GM21381 (cell line): Measurements from ENCODE around the gene ZFAND3.

Experiments
- ATAC-seq: cut with Tn5 transposase; IDR thresholded peaks from one replicate; pipeline ENCODE4 v1.9.1; 2021; ENCODE audit warnings: mild to moderate bottlenecking, moderate library complexity; ENCODE audit not compliant: unreplicated experiment

ZFAND3 gene

DNA sequence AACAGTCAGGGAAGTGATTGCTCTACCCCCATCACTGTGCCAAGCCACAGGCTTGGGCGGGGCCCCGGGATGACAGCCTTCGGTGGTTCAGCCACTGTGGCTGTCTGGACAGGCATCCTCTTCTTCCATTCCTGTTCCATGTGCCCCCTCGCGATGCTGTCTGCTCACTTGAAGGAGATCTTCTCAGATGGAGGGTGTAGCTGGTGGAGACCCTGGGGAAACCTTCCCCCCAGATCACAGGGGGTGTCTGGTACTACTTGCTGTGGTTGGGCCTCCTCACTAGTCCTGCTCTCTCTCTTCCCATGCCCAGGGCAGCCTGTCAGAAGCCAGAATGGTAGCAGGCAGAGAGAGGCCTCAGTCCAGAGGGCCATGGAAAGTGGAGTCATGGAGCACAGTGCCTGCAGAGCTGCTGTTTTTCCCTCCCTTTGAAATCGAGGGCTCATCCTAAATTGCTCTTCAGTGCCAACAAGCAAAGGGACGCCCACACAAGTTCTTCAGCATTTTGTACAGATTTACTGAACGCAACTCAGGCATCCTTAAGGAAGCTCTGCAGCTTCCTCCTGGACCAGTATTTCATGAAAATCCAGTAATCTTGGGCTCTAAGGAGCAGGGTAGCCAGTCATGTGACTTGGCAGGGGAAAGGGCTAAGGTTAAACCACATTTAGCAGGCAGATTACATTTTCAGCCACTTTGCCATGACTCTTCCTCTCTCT lies 326.6 kb downstream of the ZFAND3 start:
- no peak for ATAC-seq

DNA sequence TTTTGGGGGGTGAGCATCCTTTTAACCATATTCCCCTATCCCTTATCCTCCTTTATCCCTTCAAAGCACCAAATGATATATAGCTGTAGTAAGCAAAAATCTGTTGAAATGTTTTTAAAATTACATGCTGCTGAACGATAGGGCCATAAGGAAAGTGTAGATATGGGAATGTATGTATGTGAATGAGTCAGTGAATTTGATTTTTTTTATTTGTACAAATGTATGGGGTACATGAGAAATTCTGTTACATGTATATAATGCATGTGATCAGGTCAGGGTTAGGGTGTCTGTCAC lies 327.2 kb downstream of the ZFAND3 start:
- no peak for ATAC-seq

DNA sequence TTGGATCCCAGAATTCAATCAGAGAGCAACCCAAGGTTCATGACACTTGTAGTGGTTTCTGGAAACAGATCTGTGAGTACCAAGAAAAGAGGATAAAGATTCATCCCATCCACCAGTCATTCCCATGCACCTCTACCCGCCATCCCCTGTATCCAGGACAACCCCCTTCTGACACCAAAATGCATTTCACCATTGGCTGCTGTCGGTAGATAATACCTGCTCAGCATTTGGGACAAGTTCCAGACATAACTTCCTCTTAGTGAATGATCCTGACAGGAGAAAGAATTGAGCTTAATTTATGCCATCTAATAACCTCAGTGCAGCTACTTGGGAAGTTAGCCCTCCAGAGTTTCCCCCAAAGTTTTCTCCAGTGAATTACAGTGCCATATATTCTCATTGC lies 329.1 kb downstream of the ZFAND3 start:
- no peak for ATAC-seq

DNA sequence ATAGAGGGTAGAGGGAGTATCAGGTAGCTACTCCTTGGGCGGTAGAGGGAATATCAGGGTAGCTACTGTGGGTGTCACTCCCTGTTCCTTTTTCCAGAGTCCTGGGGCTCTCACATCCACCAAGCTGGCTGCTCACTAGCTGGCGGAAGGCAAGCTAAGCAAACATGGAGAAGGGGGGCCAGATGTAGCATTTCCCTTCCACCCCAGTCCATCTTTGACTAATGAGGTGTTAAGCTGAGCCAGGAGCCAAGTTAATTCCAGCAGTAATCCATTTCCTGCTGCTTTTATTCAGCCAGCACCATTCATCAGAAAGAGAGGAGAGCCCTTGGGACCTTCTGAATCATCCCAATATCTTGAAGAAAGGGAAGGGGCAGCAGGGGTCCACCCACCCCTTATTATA lies 330.0 kb downstream of the ZFAND3 start:
- ATAC-seq = no peak

- ATAC-seq = no peak
Measured at GRCh38 chr6:38150021-38150420, 330.5 kb downstream of the ZFAND3 start.

DNA sequence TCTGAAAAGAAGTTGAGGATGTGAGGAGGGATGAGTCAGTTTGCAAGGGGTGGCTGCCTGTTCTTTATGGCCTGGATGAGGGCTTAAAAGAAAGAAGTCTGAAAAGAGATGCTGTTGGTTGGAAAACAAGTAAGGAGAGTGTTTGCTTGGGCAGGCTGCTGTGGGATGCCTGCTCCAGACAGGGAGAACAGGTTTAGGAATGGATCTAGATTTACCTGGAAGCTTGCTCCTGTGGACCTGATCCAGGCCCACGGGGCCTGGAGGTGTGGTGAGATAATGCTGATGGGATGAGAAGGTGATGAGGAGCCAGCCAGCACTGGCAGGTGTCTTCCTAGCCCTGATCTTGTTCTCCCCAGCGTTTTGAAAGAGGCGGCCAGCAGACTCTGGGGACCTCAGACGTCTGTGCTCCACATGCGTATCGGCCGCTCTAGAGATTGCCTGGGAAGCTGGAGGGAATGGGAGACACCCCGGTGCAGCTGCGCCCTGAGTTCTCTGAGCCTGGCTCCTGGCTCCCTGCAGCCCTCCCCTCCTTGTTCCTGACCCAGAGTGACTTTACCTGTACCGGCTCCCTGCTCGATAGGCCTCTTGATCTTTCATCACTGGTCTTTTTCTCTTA lies 331.3 kb downstream of the ZFAND3 start:
- ATAC-seq = no peak

DNA sequence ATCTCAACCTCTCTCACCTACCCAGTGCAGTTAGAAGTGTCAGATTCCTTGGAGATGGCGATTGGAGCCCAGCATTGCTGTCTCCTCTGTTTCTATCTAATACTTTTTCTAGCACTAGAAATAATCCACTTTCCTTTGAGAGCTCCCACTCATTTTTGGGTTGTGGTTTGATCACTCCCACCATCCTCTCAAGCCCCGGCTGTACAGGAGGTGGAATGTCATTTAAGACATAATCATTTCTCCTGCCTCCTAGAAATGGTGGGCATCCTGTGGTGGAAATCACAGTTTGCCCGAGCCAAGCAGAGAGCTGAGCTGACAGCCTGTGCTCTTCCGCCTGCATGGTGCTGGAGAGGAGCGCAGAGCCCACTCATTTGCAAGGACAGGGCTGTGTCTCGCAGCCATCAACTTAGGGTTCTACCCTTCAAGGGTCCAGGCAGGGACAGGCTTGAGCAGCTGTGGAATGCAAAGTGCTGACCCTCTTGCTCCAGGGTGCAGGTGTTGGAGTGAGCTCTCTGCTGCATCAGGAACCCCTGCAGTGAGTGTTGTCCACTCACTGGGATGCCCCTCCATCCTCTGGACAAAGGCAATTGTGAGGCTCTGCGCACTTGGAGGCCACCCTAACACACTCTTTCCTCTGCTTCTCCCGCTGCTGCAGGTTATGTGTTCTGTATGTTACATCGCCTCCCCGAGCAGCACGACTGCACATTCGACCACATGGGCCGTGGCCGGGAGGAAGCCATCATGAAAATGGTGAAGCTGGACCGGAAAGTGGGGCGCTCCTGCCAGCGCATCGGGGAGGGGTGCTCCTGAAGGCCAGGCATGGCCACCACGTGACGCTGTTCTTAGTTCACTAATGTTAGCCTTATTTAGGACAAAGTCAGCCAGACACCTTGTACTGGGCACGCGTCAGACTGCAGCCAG lies 332.3 kb downstream of the ZFAND3 start:
- no peak for ATAC-seq

GRCh38 chr6:38152620-38153019 lies 333.1 kb downstream of the ZFAND3 start:
- ATAC-seq = no peak

DNA sequence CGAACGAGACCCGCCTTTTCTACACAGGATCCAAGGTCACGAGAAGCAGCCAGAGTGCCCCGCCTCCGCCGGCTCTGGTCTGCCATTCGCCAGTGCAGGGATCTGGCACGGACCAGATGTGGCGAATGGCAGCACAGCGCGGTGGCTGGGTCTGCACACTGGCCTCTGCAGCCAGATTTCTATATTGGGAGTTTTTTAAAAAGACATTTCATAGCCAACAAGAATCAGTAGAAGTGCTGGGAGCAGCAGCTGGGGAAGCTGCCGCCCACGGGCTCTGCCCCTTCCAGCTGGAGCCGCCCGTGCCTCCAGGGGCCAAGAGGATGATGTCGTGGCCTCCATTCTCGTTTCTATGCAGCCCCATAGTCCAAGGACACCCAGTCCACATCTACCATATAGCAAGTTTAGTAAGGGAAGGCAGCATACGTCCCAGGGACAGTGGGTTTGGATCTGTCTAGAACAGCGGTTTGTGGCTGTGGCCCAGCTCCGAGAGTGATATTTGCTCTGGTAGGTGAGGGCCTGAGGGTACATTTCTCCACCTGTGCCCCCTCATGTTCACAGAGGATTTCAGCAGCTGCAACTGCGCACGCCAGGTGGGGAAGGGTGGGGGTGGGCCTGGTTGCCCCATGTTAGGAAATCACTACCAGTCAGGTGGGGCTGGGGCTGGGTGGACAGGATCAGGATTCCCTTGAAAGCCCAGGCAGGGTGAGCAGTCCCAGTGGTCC lies 333.7 kb downstream of the ZFAND3 start:
- no peak for ATAC-seq

DNA sequence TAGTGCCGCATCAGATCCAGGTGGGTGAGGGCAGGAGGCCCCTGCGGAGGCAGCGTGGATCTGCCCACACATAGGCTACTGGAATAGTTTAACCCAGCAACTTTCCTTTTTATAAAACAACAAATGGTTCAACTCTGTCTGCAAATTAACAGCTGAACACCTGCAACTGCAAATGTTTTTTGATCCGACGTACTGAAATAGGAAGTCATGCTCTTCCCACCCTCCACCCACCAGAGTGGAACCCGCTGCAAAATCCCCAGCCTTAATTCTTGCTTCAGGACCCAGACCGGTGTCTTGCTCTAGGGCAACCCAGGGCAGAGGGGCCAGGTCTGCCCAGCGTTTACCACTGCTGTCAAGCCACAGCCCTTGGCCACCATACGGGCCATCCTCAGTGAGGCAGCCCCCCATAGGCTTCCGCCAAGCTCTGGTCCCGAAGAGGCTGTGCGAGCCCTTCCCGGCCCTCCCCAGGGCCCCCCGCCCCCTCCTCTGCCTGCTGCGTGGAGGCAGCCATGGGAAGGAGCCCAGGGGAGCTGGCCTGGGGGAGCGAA lies 334.3 kb downstream of the ZFAND3 start:
- ATAC-seq = no peak

DNA sequence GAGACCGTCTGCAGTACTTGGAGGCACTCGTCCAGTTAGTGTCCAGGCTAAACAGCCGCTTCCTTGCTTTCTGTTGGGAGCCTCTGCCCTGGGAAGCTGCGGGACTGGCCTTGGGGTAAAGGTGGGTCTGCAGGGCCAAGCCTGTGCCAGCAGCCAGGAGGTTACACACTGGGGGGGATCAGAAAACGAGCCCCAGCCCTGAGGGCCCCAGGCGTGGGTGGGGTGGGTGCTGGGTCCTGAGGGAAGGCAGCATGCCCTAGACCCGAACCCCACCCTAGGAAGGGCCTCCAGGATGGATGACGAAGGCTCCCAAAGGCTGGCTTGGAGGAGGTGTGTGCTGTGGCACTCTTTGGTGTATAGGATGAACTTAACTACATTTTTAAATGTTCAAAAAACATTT lies 335.2 kb downstream of the ZFAND3 start:
- no peak for ATAC-seq

DNA sequence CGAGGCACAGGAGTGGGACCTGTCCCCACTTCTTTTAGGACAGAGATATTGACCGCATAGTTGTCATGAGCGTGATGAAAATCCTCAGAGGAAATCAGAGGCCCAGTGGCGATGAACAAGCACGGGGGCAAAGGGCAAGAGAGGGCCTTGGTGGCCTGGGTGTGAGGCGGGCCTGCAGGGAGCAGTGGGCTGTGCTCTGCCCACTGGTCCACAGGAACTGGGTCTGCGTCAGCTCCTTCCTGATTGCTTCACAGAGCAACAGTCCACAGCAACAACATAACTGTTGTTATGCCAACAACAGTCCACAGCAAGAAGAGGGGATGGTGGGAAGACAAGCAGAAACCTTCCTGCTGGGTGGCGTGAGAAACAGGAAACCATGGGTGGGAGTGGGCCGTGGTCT lies 335.6 kb downstream of the ZFAND3 start:
- ATAC-seq = no peak

DNA sequence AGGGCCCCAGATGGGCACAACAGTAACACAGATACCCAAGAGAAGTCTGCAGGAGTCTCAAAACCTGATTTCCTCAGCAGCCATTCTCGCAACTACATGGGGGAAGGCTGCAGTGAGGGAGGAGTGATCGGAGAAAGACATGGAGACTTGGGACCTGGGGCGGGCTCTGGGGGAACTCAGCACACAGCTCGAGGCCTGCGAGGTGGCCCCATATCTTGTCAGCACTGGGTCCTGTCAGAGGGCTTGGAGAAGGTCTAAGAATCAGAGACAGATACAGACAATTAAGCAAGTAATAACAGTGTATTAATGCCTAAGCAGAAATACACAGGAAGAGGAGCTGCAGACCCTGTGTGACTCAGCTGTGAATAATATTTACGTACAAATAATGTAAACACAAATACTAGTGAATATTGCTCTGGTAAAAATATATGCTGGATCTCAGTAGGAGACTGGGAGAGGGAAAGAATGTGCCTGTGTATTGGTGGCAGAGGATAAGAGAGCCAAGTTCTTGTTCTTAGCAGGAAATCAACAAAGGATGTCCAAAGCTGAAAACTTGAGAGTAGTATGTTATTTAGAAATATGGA lies 336.2 kb downstream of the ZFAND3 start:
- no peak for ATAC-seq

DNA sequence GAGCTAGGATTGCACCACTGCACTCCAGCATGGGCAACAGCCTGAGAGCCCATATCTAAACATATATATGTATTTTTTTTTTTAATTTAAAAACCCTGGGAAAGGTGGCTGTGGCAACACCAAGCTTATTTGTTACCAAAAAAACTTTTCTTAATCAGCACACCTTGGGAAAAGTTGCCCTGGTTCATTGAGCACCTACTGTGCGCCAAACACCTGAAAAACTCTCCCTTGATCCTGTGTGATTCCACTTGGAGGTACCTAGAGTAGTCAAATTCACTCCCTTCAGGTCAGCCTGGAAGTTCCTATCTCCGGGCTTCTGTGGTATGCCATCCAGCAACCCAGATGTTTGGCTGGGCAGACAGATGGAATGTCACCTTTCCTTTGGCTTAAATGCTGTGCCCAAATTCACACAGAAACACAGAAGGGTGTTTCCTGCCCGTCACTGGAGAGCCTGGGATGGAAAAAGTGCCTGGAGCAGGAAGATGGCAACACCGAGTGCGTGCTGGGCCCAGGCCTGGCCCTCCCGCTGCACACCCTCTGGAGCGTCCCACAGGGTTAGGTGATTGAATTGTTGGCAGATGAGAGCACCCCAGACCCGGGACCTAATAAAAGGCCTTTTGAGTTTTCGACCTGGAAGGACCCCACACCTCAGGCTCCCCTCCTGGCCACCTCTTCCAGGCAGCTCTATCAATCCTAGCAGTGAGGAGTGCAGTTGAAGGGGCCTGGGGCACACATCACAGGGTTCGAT lies 337.5 kb downstream of the ZFAND3 start:
- no peak for ATAC-seq

DNA sequence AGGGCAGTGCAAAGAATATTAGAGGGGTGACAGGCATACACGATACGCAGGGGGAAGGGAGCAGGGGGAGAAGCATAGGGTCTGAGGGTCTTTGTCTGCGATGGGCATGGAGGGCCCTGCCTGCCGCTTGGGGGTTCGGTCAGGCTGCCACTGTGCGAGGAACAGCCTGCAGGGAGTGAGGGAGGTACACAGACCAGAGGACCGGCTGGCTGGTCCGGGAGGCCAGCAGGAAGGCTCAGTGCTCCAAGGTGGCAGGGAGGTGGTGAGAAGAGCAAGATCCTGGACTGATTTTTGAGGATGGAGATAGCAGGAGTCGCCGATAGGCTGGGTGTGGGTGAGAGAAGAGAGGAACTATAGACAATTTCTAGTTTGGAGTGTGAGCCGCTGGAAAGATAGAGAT lies 338.4 kb downstream of the ZFAND3 start:
- no peak for ATAC-seq

GRCh38 chr6:38158762-38159350 lies 339.3 kb downstream of the ZFAND3 start:
- ATAC-seq = no peak

- ATAC-seq = no peak
Measured at GRCh38 chr6:38159596-38159995, 340.1 kb downstream of the ZFAND3 start.

- no peak for ATAC-seq
Measured at GRCh38 chr6:38160831-38161230, 341.3 kb downstream of the ZFAND3 start.

DNA sequence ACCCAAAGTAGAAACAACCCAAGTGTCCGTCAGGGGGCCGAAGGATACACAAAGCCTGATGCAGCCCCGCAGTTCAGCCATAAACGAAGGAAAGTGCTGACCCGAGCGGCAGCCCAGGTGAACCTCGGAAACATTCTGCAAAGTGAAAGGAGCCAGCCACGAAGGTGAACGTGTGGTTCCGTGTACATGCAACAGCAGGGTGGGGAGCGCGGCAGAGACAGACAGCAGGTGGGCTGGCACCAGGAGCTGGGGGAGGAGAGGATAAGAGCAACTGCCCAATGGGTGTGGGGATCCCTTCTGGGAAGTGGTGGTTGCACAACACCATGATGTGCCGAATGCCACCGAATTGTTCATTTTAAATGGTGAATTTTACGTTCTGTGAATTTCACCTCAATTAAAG lies 341.8 kb downstream of the ZFAND3 start:
- ATAC-seq = no peak
